VCaP (cell line): ENCODE results near the gene ERLEC1.
"Not testable (repeated sequence)": the region's sequence is repeated elsewhere in the genome, so short reads cannot be mapped to it uniquely, and the experiment has no call there.

Experiments used
- H3K27ac ChIP-seq: fragments of 450-650 bp; 2 replicates; pipeline ENCODE4 v1.5.1; 2017
- CTCF ChIP-seq: fragments of 450-650 bp; conservative IDR thresholded peaks from 2 replicates; pipeline ENCODE4 v1.5.1; 2017; ENCODE audit warnings: mild to moderate bottlenecking, moderate library complexity

ERLEC1 gene

GRCh38 chr2:53823639-53824038 is 36.8 kb downstream of the ERLEC1 start:
- TF ChIP-seq CTCF, result peak; percentile 19; the same call in 1 of the 2 replicates
- H3K27ac ChIP-seq, result not testable (repeated sequence)

- no peak for TF ChIP-seq CTCF
- H3K27ac ChIP-seq, result no peak overlapping the region
These were observed 39.2 kb downstream of the ERLEC1 start for GRCh38 chr2:53826030-53826410.

GRCh38 chr2:53826587-53827397 is 39.9 kb downstream of the ERLEC1 start:
- no peak for TF ChIP-seq CTCF
- no peak overlapping the region for H3K27ac ChIP-seq

- no peak overlapping the region for H3K27ac ChIP-seq
- TF ChIP-seq CTCF, result no peak
These were observed 40.7 kb downstream of the ERLEC1 start for GRCh38 chr2:53827398-53828175.

- no peak for TF ChIP-seq CTCF
These were observed 41.5 kb downstream of the ERLEC1 start for GRCh38 chr2:53828331-53828730.

GRCh38 chr2:53829273-53829979 is 42.6 kb downstream of the ERLEC1 start:
- TF ChIP-seq CTCF, result no peak
- H3K27ac ChIP-seq, result no peak overlapping the region

More at GRCh38 chr2:53828331-53828730, 41.5 kb downstream of the ERLEC1 start:
- H3K27ac ChIP-seq, result no peak overlapping the region

GRCh38 chr2:53829980-53830290 is 43.1 kb downstream of the ERLEC1 start:
- H3K27ac ChIP-seq, result not testable (repeated sequence)
